Heart left ventricle (tissue), 13 donors: ENCODE data around the gene SGO1.

ENCODE experiments used
- CTCF ChIP-seq, 12 donors: fragments of 200-600 bp; sonication (generic) in 4 of 12; IDR thresholded peaks; one replicate each; pipeline versions ENCODE4 v1.5.0 to v1.8.0; 2018 to 2022; ENCODE audit warnings: antibody characterized with exemption in 12 of 12, mild to moderate bottlenecking in 5 of 12
- POLR2A ChIP-seq, 2 donors: fragments of 450-650 bp; IDR thresholded peaks; one replicate each; pipeline ENCODE4 v1.6.1; 2017; ENCODE audit warnings: antibody characterized with exemption in 2 of 2, mild to moderate bottlenecking in 2 of 2, moderate library complexity in 2 of 2
- donor health status: ischemic (EF 13 %, LVEDD 7.1; RV severe dilation, severe dysfunction).
- donor health status: DM: no; HTN: yes; CAD: no.
- donor health status: DM: no; HTN: no; CAD: no.
- donor health status: ischemic (EF 25% LVEDD 6.9; RV normal size, moderate dysfunction).
- donor health status: ischemic (EF 25% LVEDD 5.7; RV mildly dilated, moderate dysfunction).
- donor health status: ischemic (EF 35%, LVEDD 5.7; RV mildly dilated, moderate dysfunction).
- donor health status: nonischemic (EF 11% LVEDD 7.7; RV severe dilation, severe dysfunction).
- donor health status: DM: yes; HTN: yes; CAD: no.
- donor health status: PGD.
- donor health status: ischemic (EF 29% LVEDD 5.4; RV normal size, mild dysfunction).
- donor health status: nonischemic (EF 23%, LVEDD 6.1; RV moderate dilation, normal function).

GRCh38 chr3:20145874-20146273 lies 40.1 kb downstream of the SGO1 start:
- no peak for TF ChIP-seq POLR2A (IDR thresholded peaks at IDR 0.05)
- TF ChIP-seq CTCF (IDR thresholded peaks at IDR 0.05): no peak
